ENCODE data around the gene TMEM183A. TPM values are rescaled to one million over a fixed set of nuclear protein-coding genes. Genes with fewer than 3 reads are reported as not detected.

Gene TMEM183A
- total and polyA plus RNA-seq, 10 of the 15 experiments (the other 5 are each of a cell fraction or from before 2014, with no cell fraction given) = 12.3 to 103 (median 66.3) TPM

DNA sequence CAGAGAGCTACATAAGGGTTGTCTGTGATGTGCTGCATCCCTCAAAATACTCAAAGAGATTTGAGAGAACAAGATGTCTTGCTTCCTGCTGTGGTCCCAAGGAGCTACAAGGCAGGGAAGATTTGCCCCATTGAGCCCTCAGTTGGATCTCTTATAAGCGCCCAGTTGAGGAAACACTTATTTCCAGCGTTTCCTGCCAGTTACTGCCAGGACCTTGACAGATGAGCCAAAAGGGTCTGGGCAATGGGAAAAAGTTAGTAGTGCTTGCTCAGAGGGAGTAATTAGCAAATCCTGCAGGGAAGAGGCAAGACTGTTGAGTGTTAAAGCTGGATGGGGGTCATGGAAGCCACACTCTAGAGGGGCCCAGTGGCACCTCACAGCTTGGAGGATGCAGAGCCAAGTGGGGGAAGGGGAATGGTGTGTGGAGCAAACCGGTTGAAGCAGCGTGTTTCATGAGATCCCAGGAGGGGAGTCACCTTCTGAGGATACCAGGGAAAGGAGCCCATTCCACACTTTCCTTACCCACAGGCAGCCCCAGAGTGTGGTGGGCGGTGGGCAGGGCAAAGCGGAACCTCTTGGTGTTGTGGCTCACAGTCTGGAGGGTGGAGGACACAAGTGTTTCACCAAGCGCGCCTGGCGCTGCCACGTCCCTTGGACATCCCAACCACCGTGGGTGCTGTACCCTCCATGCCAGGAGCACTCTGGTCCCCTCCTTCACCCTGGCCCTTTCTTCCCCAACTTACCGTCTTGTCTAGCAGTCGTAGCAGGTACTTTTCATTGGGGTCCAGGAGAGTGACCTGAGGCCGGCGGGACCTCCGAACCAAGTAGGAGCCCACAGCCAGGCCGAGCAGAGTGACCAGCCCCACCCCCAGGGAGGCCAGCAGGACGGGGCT lies 40.9 kb upstream of the TMEM183A start:
- H4K20me1 ChIP-seq (ENCODE audit: control insufficient read depth, insufficient read depth) = no peaks in the 10 kb centered on the region
- H3K79me2 ChIP-seq (ENCODE audit: control insufficient read depth, insufficient read depth, low read length) = peaks cover 7% of the 10 kb centered on the region
- peaks cover 23% of the 10 kb centered on the region for H3K4me1 ChIP-seq (ENCODE audit: control insufficient read depth, insufficient read depth, low read length)
- TSS peak; percentile 68 for BruUV-seq (replicated peaks)
- peak overlapping the region; percentile 68 for H3K27ac ChIP-seq (ENCODE audit: control insufficient read depth, insufficient read depth)
- TF ChIP-seq TCF12 (IDR thresholded peaks at IDR 0.05; ENCODE audit: low read depth, low read length) (no peak), LARP7 (IDR thresholded peaks at IDR 0.05) (0 out of 2 replicates have a peak, but pooled peaks have one; percentile 35), HDGF (IDR thresholded peaks at IDR 0.05) (0 out of 2 replicates have a peak, but pooled peaks have one; percentile 48), GATAD2B (conservative IDR thresholded peaks at IDR 0.05; ENCODE audit: low read depth) (0 out of 2 replicates have a peak, but pooled peaks have one; percentile 56)
- H3K9me3 ChIP-seq (replicated peaks; ENCODE audit: control insufficient read depth, insufficient read depth, low read length) = no peaks in the 10 kb centered on the region
- intact Hi-C loops (cut with micrococcal nuclease; ENCODE audit: unreplicated experiment) = no loop called here
- H3K36me3 ChIP-seq (ENCODE audit: control insufficient read depth in 2 of 2, insufficient read depth in 2 of 2, low read length in 1 of 2) = no peaks in the 10 kb centered on the region; a peak in 2 of 4 replicates
- peak overlapping the region; percentile 93 for H3K4me2 ChIP-seq (ENCODE audit: control insufficient read depth, insufficient read depth)
- CTCF ChIA-PET = interaction anchor here (0.9 to 1.5 kb wide), 2 partner anchors 12 to 34 kb away, joined by 3 to 4 read pairs; no protein-coding TSS in a partner anchor
- no peak for DNase-seq (ENCODE audit: low read depth, low spot score)
- no peak; the same call in 2 of the 3 replicates for ATAC-seq
- in situ Hi-C loops (cut with MboI) = no loop called here
- peak overlapping the region; percentile 86 for H2AFZ ChIP-seq (ENCODE audit: control insufficient read depth, low read depth, low read length)
- POLR2A ChIA-PET = interaction anchor here (0.6 kb wide), 1 partner anchor 1836 kb away, joined by 5 read pairs; no protein-coding TSS in a partner anchor
- SMC1A ChIA-PET (ENCODE audit: uncharacterized antibody, unreplicated experiment) = no interaction called here
- 54% methylated on average over 18 of the region's 18 CpGs for WGBS (ENCODE audit: insufficient coverage, insufficient replicate concordance, low lambda C conversion rate, missing lambda C conversion rate)
- RAD21 ChIA-PET (ENCODE audit: unreplicated experiment) = no interaction called here
- peak overlapping the region; percentile 75 for H3K9ac ChIP-seq (ENCODE audit: control insufficient read depth, insufficient read depth, low read length)
- FAIRE-seq = no peak
- H3K4me3 ChIP-seq = peak overlapping the region; percentile 95
- no peaks in the 10 kb centered on the region for H3K27me3 ChIP-seq (replicated peaks in 1 of 2; ENCODE audit: control insufficient read depth in 2 of 2, insufficient read depth in 2 of 2, low read length in 1 of 2)

Data from GM12878 (cell line).